PC-3 (cell line): Measurements from ENCODE around the gene URB1. TPM values are rescaled to one million over a fixed set of nuclear protein-coding genes. Genes with fewer than 3 reads are reported as not detected.
"Not testable (repeated sequence)": the region's sequence is repeated elsewhere in the genome, so short reads cannot be mapped to it uniquely, and the experiment has no call there.

ENCODE experiments used
- ATAC-seq: fragments of 200-7000 bp; cut with Tn5 transposase; 2 replicates; pipeline ENCODE4 v1.9.1; 2020; ENCODE audit warnings: mild to moderate bottlenecking, moderate library complexity
- BruUV-seq: library from RNA; stranded (reverse); fragments of 400-500 nt; replicated peaks from 2 replicates; lab custom pipeline; 2021; lab: Mats Ljungman, UMichigan
- CTCF ChIA-PET: fragments of 300-600 bp; sonication (Branson Sonifier 250); formaldehyde crosslinking; loops from one replicate; lab custom pipeline; 2022; ENCODE audit warnings: antibody characterized with exemption; lab: Charles Lee
- POLR2A ChIA-PET: fragments of 300-600 bp; sonication (Branson Sonifier 250); formaldehyde crosslinking; loops from one replicate; lab custom pipeline; 2022; ENCODE audit warnings: antibody characterized with exemption; ENCODE audit not compliant: unreplicated experiment; lab: Charles Lee
- DNase-seq: peaks from one replicate; pipeline ENCODE4 v3.0.0-alpha.2; 2015
- H2AFZ ChIP-seq: fragments of 300-600 bp; sonication (generic); 2 replicates; pipeline ENCODE4 v1.6.0; 2016; ENCODE audit warnings: antibody characterized with exemption, low read length
- H3F3A ChIP-seq: fragments of 300-600 bp; sonication (generic); one replicate; pipeline ENCODE4 v1.6.0; 2017; ENCODE audit warnings: antibody characterized with exemption, low read length, control low read depth, mild to moderate bottlenecking; ENCODE audit not compliant: unreplicated experiment
- H3K27ac ChIP-seq: fragments of 300-600 bp; sonication (generic); 2 replicates; pipeline ENCODE4 v1.5.1; 2016; ENCODE audit warnings: mild to moderate bottlenecking, low read length
- H3K27me3 ChIP-seq: fragments of 300-600 bp; sonication (generic); 2 replicates; pipeline ENCODE4 v1.6.1; 2016; ENCODE audit warnings: low read length, mixed read lengths
- H3K36me3 ChIP-seq: fragments of 300-600 bp; sonication (generic); 2 replicates; pipeline ENCODE4 v1.6.1; 2016; ENCODE audit warnings: low read depth, mixed run types, low read length, mixed read lengths
- H3K4me1 ChIP-seq: fragments of 300-600 bp; sonication (generic); 2 replicates; pipeline ENCODE4 v1.5.1; 2016; ENCODE audit warnings: low read length; ENCODE audit not compliant: insufficient read depth
- H3K4me2 ChIP-seq: fragments of 300-600 bp; sonication (generic); 2 replicates; pipeline ENCODE4 v1.6.0; 2016; ENCODE audit warnings: low read length
- H3K4me3 ChIP-seq: fragments of 300-600 bp; sonication (generic); 2 replicates; pipeline ENCODE4 v1.5.1; 2016; ENCODE audit warnings: mild to moderate bottlenecking, low read length, mixed read lengths
- H3K79me2 ChIP-seq: fragments of 300-600 bp; sonication (generic); 2 replicates; pipeline ENCODE4 v1.6.1; 2017; ENCODE audit warnings: low read length, mixed read lengths
- H3K9ac ChIP-seq: fragments of 300-600 bp; sonication (generic); 2 replicates; pipeline ENCODE4 v1.6.0; 2016; ENCODE audit warnings: mild to moderate bottlenecking, low read length
- H3K9me2 ChIP-seq: fragments of 300-600 bp; sonication (generic); replicated peaks from 2 replicates; pipeline ENCODE4 v1.6.1; 2016; ENCODE audit warnings: mixed run types, low read length, mixed read lengths
- H3K9me3 ChIP-seq: fragments of 300-600 bp; sonication (generic); 2 replicates; pipeline ENCODE4 v1.6.1; 2016; ENCODE audit warnings: low read length, mixed read lengths
- H4K20me1 ChIP-seq: fragments of 300-600 bp; sonication (generic); 2 replicates; pipeline ENCODE4 v1.6.1; 2016; ENCODE audit warnings: low read length, mixed read lengths
- EZH2 ChIP-seq: fragments of 300-600 bp; sonication (generic); IDR thresholded peaks from one replicate; pipeline ENCODE4 v1.6.1; 2017; ENCODE audit warnings: antibody characterized with exemption, mild to moderate bottlenecking, low read length; ENCODE audit not compliant: unreplicated experiment
- EZH2phosphoT487 ChIP-seq: fragments of 300-600 bp; sonication (generic); IDR thresholded peaks from 2 replicates; pipeline ENCODE4 v1.6.1; 2018; ENCODE audit warnings: mild to moderate bottlenecking, antibody characterized with exemption, low read length, borderline replicate concordance
- intact Hi-C: fragments of 100-400 bp; cut with micrococcal nuclease; formaldehyde crosslinking; loops from 2 replicates; pipeline ENCODE4 v1.9.0; 2023
- total RNA-seq: library from RNA; depleted of rRNA; stranded (reverse); fragments of >200 nt; gene quantifications from 2 replicates; pipeline ENCODE4 v1.2.3, GENCODE V29; 2014
- TF ChIP-seq, protein P1 (sequence below): fragments of 300-600 bp; sonication (generic); conservative IDR thresholded peaks from 2 replicates; pipeline ENCODE4 v1.5.1; 2017; ENCODE audit warnings: antibody characterized with exemption, low read depth, mild to moderate bottlenecking, low read length

Gene URB1
- total RNA-seq, 1 experiment from 2014 or later = 27.8 TPM

DNA sequence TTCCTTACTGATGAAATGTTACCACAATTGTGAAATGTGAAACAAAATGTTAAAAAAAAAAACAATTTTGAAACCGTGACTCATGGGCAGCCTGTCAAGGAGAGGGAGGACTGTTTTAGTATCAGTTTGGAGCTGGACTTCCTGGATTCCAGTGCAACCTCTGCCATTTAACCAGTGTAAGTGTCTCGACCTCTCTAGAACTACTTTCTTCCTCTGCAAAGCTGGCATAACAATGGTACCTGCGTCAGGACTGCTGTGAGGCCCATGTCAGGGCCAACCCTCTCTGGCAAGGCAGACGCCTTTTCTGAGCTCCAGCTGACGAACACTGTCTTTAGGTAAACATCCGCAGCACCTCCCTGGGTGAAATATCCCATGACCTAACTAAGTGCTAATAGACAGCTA is 20.9 kb downstream of the URB1 start:
- POLR2A ChIA-PET = interaction anchor here (0.8 kb wide), 1 partner anchor 12 kb away, joined by 15 read pairs; no protein-coding TSS in a partner anchor
- peak; percentile 97 for ATAC-seq
- intact Hi-C loops = loop anchor here (1.0 kb wide), 1 partner anchor 10 kb away; no protein-coding TSS in a partner anchor

DNA sequence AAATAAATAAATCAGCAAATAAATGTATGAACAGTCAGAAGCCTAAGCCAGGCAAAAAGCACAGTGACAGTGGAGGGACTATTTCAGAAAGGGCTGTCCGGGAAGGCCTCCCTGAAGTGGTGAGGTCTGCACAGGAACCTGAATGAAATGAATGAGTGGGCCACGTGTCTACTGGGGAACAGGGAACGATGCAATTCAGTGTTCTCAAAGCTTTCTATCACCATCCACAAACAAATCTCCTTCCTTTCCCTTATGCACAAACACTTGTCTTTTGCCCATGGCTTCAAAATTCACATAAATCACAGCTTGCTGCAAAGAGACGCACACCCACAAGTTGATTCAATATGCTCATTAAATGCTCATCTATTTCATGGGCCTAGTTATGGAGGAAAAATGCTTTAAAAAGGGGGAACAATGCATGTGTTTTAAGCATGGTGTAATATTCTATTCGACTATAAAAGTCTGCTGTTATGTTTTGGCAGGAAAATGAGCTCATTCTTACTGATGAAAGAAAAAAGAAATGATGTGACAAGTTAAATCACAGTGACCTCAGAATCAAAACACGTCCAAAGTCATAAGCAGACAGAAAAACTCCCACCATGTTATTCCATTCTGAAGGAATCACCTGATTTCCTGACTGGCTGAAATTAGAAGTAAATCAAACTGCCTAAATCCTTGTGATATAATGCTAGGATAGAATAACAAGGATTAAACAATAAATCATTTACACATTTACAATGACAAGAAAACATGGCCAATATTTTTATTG is 21.6 kb downstream of the URB1 start:
- DNase-seq (no peak), ATAC-seq (no peak)
- no peak overlapping the region for H2AFZ ChIP-seq
- TF ChIP-seq EZH2 (no peak), EZH2phosphoT487 (no peak)
- TF ChIP-seq, protein P1, sequence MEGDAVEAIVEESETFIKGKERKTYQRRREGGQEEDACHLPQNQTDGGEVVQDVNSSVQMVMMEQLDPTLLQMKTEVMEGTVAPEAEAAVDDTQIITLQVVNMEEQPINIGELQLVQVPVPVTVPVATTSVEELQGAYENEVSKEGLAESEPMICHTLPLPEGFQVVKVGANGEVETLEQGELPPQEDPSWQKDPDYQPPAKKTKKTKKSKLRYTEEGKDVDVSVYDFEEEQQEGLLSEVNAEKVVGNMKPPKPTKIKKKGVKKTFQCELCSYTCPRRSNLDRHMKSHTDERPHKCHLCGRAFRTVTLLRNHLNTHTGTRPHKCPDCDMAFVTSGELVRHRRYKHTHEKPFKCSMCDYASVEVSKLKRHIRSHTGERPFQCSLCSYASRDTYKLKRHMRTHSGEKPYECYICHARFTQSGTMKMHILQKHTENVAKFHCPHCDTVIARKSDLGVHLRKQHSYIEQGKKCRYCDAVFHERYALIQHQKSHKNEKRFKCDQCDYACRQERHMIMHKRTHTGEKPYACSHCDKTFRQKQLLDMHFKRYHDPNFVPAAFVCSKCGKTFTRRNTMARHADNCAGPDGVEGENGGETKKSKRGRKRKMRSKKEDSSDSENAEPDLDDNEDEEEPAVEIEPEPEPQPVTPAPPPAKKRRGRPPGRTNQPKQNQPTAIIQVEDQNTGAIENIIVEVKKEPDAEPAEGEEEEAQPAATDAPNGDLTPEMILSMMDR = no peak
- H3K27ac ChIP-seq = peak overlapping the region; percentile 83
- peak overlapping the region; percentile 22; the same call in 1 of the 2 replicates for H3K4me2 ChIP-seq
- H3F3A ChIP-seq = no peaks in the 10 kb centered on the region
- H3K79me2 ChIP-seq = peaks cover 22% of the 10 kb centered on the region
- BruUV-seq = TSS peak; percentile 27
- no peaks in the 10 kb centered on the region for H3K9me2 ChIP-seq
- H3K4me3 ChIP-seq = no peak overlapping the region
- intact Hi-C loops = no loop called here
- H3K9ac ChIP-seq = peak overlapping the region; percentile 56
- peaks cover 20% of the 10 kb centered on the region for H3K4me1 ChIP-seq
- H3K27me3 ChIP-seq = no peaks in the 10 kb centered on the region
- no peaks in the 10 kb centered on the region for H3K9me3 ChIP-seq
- ChIA-PET POLR2A (interaction anchor here (0.8 kb wide), 1 partner anchor 13 kb away, joined by 15 read pairs; no protein-coding TSS in a partner anchor), CTCF (interaction anchor here (2.1 kb wide), 1 partner anchor 230 kb away, joined by 14 read pairs; no protein-coding TSS in a partner anchor)
- peaks cover 72% of the 10 kb centered on the region for H3K36me3 ChIP-seq
- H4K20me1 ChIP-seq = no peaks in the 10 kb centered on the region

More for the DNA sequence above, 20.9 kb downstream of the URB1 start:
- no peaks in the 10 kb centered on the region for H4K20me1 ChIP-seq
- CTCF ChIA-PET = interaction anchor here (0.9 to 2.1 kb wide), 3 partner anchors 30 to 230 kb away, joined by 3 to 14 read pairs (median 8); no protein-coding TSS in a partner anchor
- H3F3A ChIP-seq = no peaks in the 10 kb centered on the region
- peaks cover 65% of the 10 kb centered on the region for H3K36me3 ChIP-seq
- H2AFZ ChIP-seq = no peak overlapping the region
- H3K9ac ChIP-seq = peak overlapping the region; percentile 56
- H3K9me3 ChIP-seq = no peaks in the 10 kb centered on the region
- H3K4me1 ChIP-seq = peaks cover 20% of the 10 kb centered on the region
- DNase-seq = peak; percentile 62
- H3K27me3 ChIP-seq = no peaks in the 10 kb centered on the region
- H3K4me3 ChIP-seq = no peak overlapping the region
- no TSS peak for BruUV-seq
- H3K27ac ChIP-seq = peak overlapping the region; percentile 83
- peak overlapping the region; percentile 22; the same call in 1 of the 2 replicates for H3K4me2 ChIP-seq
- TF ChIP-seq, protein P1 = no peak
- TF ChIP-seq EZH2phosphoT487 (no peak), EZH2 (no peak)
- peaks cover 22% of the 10 kb centered on the region for H3K79me2 ChIP-seq
- H3K9me2 ChIP-seq = no peaks in the 10 kb centered on the region

DNA sequence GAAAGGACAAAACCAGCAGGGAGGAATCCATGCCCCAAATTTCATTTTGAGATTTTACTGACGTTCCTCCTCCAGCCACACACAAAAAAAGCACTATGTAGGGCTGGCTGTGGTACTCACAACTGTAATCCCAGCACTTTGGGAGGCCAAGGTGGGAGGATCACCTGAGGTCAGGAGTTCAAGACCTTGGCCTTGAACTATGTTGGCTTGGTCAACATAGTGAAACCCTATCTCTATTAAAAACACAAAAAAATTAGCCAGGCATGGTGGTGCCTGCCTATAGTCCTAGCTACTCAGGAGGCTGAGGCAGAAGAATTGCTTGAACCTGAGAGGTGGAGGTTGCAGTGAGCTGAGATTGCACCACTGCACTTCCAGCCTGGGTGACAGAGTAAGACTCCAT is 23.9 kb downstream of the URB1 start:
- Histone ChIP-seq H3K79me2 (peaks cover 18% of the 10 kb centered on the region), H3K4me1 (peaks cover 20% of the 10 kb centered on the region), H3K36me3 (peaks cover 77% of the 10 kb centered on the region)
- POLR2A ChIA-PET, H3K27ac ChIP-seq, H2AFZ ChIP-seq, H3K27me3 ChIP-seq, H3F3A ChIP-seq, H3K4me2 ChIP-seq, H3K9ac ChIP-seq, H4K20me1 ChIP-seq, ATAC-seq, DNase-seq, CTCF ChIA-PET, H3K9me2 ChIP-seq, H3K4me3 ChIP-seq, BruUV-seq, intact Hi-C loops, H3K9me3 ChIP-seq: not testable (repeated sequence)
